DOHH2 (cell line): Measurements from ENCODE around the gene FANCI.
A peak's percentile ranks its signal among the peaks of the same experiment; 100 is the strongest.

Source experiments
- H3F3A ChIP-seq: fragments of 200-600 bp; sonication (generic), shearing (Covaris generic); 2 replicates; pipeline ENCODE4 v1.6.0; 2016; ENCODE audit warnings: antibody characterized with exemption, mild to moderate bottlenecking; ENCODE audit not compliant: control insufficient read depth, insufficient read depth
- H3K27ac ChIP-seq: fragments of 200-600 bp; sonication (generic); 2 replicates; pipeline ENCODE4 v1.5.1; 2014; ENCODE audit warnings: low read depth, mild to moderate bottlenecking, low read length, moderate library complexity
- H3K27me3 ChIP-seq: fragments of 200-600 bp; sonication (generic); 2 replicates; pipeline ENCODE4 v1.6.1; 2014; ENCODE audit warnings: mild to moderate bottlenecking, low read length, mixed read lengths; ENCODE audit not compliant: control insufficient read depth
- H3K36me3 ChIP-seq: fragments of 200-600 bp; sonication (generic); 2 replicates; pipeline ENCODE4 v1.6.1; 2014; ENCODE audit warnings: mild to moderate bottlenecking, low read length, moderate library complexity, mixed read lengths; ENCODE audit not compliant: control insufficient read depth
- H3K4me1 ChIP-seq: fragments of 200-600 bp; sonication (generic); 2 replicates; pipeline ENCODE4 v1.6.1; 2014; ENCODE audit warnings: mild to moderate bottlenecking, low read length, mixed read lengths; ENCODE audit not compliant: control insufficient read depth
- H3K4me2 ChIP-seq: fragments of 200-600 bp; sonication (generic); 2 replicates; pipeline ENCODE4 v1.6.0; 2014; ENCODE audit warnings: mild to moderate bottlenecking, low read length, moderate library complexity
- H3K4me3 ChIP-seq: fragments of 200-600 bp; sonication (generic); 2 replicates; pipeline ENCODE4 v1.5.1; 2014; ENCODE audit warnings: mild to moderate bottlenecking, low read length, mixed read lengths
- H3K79me2 ChIP-seq: fragments of 200-600 bp; sonication (generic); 2 replicates; pipeline ENCODE4 v1.6.1; 2014; ENCODE audit warnings: mild to moderate bottlenecking, low read length, mixed read lengths; ENCODE audit not compliant: control insufficient read depth
- H3K9me2 ChIP-seq: fragments of 200-600 bp; sonication (generic); replicated peaks from 2 replicates; pipeline ENCODE4 v1.6.1; 2014; ENCODE audit warnings: mild to moderate bottlenecking, low read length, mixed read lengths; ENCODE audit not compliant: control insufficient read depth
- H3K9me3 ChIP-seq: fragments of 200-600 bp; sonication (generic); 2 replicates; pipeline ENCODE4 v1.6.1; 2014; ENCODE audit warnings: antibody characterized with exemption, low read length, mixed read lengths; ENCODE audit not compliant: control insufficient read depth, insufficient read depth
- H4K20me1 ChIP-seq: fragments of 200-600 bp; sonication (generic); 2 replicates; pipeline ENCODE4 v1.6.0; 2014; ENCODE audit warnings: low read depth, mild to moderate bottlenecking, antibody characterized with exemption, low read length, moderate library complexity; ENCODE audit not compliant: control insufficient read depth, insufficient read depth
- EZH2phosphoT487 ChIP-seq: fragments of 200-600 bp; sonication (generic); IDR thresholded peaks from 2 replicates; pipeline ENCODE4 v1.6.1; 2017; ENCODE audit warnings: borderline replicate concordance, mild to moderate bottlenecking, antibody characterized with exemption, low read length, moderate library complexity, mixed read lengths
- TF ChIP-seq, protein P1 (sequence below): fragments of 200-600 bp; sonication (generic); IDR thresholded peaks from one replicate; pipeline ENCODE4 v1.5.1; 2014; ENCODE audit warnings: antibody characterized with exemption, mild to moderate bottlenecking, low read depth, low read length; ENCODE audit not compliant: poor library complexity, severe bottlenecking

FANCI gene

DNA sequence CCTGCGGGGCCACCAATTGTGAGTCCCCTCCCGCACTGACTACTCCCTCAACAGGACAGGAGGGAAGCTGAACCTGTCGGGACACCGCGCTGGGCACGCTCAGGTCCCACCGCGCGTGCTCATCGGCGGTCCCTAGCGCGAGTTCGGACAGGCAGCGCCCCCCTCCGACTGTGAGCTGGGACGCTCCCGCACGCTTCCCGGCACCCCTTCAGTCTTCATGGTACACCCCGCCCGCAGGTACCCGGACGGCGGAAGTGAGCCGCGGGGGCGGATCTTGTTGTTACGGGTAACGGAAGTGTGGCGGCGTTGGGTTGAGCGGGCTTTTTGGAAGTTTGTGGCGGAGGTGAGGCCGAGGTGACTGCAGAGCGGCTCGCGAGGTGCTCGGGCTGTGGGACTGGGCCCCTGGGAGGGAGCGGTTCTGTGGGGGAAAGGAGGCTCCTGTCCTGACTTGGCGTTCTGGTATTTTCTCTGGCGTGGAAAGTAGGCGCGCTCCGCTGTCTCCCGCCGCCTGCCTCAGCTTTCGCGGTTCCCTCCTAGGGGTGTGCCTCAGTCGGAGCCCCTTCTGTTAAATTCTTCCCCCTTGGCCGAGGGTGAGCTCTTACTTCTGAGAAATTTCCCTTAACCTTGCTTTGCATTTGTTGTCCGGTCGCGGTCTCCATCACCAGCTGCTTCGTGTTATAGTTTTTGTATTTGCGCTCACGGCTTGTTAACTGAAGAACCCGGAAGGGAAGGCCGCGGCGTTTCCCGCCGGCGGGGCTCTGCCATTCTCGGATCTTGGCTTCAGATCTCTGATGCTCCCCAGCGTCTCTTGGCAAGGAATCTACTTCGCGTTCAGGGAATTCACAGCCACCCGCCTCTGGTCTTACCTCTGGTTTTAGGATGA lies at the start of gene FANCI:
FANCI (plus strand) TSS at position 289 of the 883 bp plus-strand sequence. CDS start 3,669 bp downstream, outside the sequence.
- Histone ChIP-seq H3K4me2 (peak within 1 kb of the TSS; percentile 92), H3K36me3 (peaks cover 46% of the 10 kb centered on the region), H3F3A (no peaks in the 10 kb centered on the region; the same call in 1 of the 2 replicates), H3K4me1 (peaks cover 26% of the 10 kb centered on the region), H3K4me3 (peak within 1 kb of the TSS; percentile 84), H4K20me1 (peaks cover 16% of the 10 kb centered on the region; the same call in 1 of the 2 replicates), H3K79me2 (peaks cover 51% of the 10 kb centered on the region), H3K9me3 (no peaks in the 10 kb centered on the region), H3K27ac (peak within 1 kb of the TSS; percentile 89), H3K9me2 (no peaks in the 10 kb centered on the region), H3K27me3 (no peaks in the 10 kb centered on the region)
- TF ChIP-seq, protein P1, sequence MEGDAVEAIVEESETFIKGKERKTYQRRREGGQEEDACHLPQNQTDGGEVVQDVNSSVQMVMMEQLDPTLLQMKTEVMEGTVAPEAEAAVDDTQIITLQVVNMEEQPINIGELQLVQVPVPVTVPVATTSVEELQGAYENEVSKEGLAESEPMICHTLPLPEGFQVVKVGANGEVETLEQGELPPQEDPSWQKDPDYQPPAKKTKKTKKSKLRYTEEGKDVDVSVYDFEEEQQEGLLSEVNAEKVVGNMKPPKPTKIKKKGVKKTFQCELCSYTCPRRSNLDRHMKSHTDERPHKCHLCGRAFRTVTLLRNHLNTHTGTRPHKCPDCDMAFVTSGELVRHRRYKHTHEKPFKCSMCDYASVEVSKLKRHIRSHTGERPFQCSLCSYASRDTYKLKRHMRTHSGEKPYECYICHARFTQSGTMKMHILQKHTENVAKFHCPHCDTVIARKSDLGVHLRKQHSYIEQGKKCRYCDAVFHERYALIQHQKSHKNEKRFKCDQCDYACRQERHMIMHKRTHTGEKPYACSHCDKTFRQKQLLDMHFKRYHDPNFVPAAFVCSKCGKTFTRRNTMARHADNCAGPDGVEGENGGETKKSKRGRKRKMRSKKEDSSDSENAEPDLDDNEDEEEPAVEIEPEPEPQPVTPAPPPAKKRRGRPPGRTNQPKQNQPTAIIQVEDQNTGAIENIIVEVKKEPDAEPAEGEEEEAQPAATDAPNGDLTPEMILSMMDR: peak; percentile 79
- no peak for TF ChIP-seq EZH2phosphoT487

DNA sequence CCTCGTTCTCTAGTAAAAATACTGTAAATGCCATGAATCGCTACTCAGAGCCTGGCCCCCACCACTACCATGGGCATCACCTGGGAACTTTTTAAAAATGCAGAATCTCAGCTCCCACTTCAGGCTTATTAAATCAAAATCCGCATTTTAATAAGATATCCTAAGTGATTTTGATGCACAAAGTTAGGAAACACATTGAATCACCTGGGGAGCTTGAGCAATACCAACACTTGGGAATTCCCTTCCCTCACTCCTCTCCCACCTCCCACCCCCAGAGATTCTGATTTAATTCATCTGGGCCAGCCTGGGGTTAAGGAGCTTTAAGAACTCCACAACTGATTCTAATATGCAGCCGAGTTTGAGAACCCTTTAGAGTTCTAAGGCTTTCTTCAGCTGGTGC lies 49.2 kb upstream of the FANCI start:
- Histone ChIP-seq H4K20me1 (no peaks in the 10 kb centered on the region), H3K9me2 (no peaks in the 10 kb centered on the region), H3K79me2 (no peaks in the 10 kb centered on the region), H3K27ac (no peak overlapping the region), H3K4me1 (no peaks in the 10 kb centered on the region), H3K9me3 (no peaks in the 10 kb centered on the region), H3K27me3 (no peaks in the 10 kb centered on the region), H3K4me2 (no peak overlapping the region), H3K4me3 (no peak overlapping the region), H3K36me3 (peaks cover 5% of the 10 kb centered on the region), H3F3A (no peaks in the 10 kb centered on the region)
- no peak for TF ChIP-seq EZH2phosphoT487
- TF ChIP-seq, protein P1: no peak

DNA sequence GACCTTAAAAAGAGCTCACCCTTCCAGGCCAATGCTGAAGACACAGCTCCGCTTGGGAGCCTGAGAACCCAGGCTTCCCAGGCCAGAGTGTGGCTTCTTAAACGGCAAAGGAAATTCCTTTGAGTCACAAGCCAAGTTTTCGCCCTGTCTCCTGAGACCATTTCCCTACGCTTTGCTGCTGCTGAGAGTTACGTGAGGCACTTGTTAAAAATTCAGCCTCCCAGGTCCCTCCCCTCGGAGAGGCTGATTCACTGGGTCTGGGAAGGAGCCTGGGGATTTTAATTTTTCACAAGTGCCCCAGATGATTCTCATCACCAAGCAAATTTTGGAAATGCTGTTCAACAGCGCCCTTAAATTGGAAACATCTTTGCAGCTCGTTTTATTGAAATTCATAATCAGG lies 47.9 kb upstream of the FANCI start:
- no peaks in the 10 kb centered on the region for H3K9me3 ChIP-seq

More for the DNA sequence above, 47.9 kb upstream of the FANCI start:
- Histone ChIP-seq H3K9me2 (no peaks in the 10 kb centered on the region), H3K4me2 (no peak overlapping the region), H3K27me3 (no peaks in the 10 kb centered on the region), H3K36me3 (peaks cover 5% of the 10 kb centered on the region), H3K4me1 (no peaks in the 10 kb centered on the region), H3K4me3 (no peak overlapping the region), H3K79me2 (no peaks in the 10 kb centered on the region), H3K27ac (no peak overlapping the region), H3F3A (no peaks in the 10 kb centered on the region), H4K20me1 (no peaks in the 10 kb centered on the region)
- TF ChIP-seq EZH2phosphoT487: no peak
- TF ChIP-seq, protein P1: no peak
